ENCODE data around the gene CCDC149. TPM values are rescaled to one million over a fixed set of nuclear protein-coding genes. Genes with fewer than 3 reads are reported as not detected.

Gene CCDC149
- total and polyA plus RNA-seq, 2 of the 4 experiments (the other 2 are of a cell fraction) = 6.7 to 7.0 TPM

- H3K23ac ChIP-seq (ENCODE audit: low read depth, low read length) = no peak overlapping the region
- POLR2A ChIA-PET (ENCODE audit: unreplicated experiment) = no interaction called here
- in situ Hi-C loops (cut with MboI; ENCODE audit: low sequenced_read_pairs) (no loop called here), intact Hi-C loops (cut with micrococcal nuclease) (no loop called here), dilution Hi-C loops (cut with HindIII; ENCODE audit: low sequenced_read_pairs, unreplicated experiment) (no loop called here)
- no peaks in the 10 kb centered on the region for H4K20me1 ChIP-seq (ENCODE audit: insufficient read depth, low read length)
- H2BK15ac ChIP-seq (ENCODE audit: low read depth, low read length) = no peak overlapping the region
- no peak overlapping the region for H2BK5ac ChIP-seq (ENCODE audit: low read depth, low read length, poor library complexity, severe bottlenecking)
- H2AK9ac ChIP-seq (replicated peaks; ENCODE audit: low read depth, low read length, poor library complexity) = no peak overlapping the region
- no peak overlapping the region for H2AFZ ChIP-seq (replicated peaks; ENCODE audit: low read length, poor library complexity)
- no peak overlapping the region for H3K56ac ChIP-seq (ENCODE audit: extremely low read depth, insufficient read depth, low read length)
- no peak overlapping the region for H2AK5ac ChIP-seq (ENCODE audit: low read depth, low read length)
- H2BK120ac ChIP-seq (ENCODE audit: low read depth, low read length) = no peak overlapping the region
- no peak overlapping the region for H4K91ac ChIP-seq (ENCODE audit: insufficient read depth, low read depth, low read length)
- DNase-seq = no peak
- no peaks in the 10 kb centered on the region for H3K79me1 ChIP-seq (ENCODE audit: low read depth in 1 of 2, low read length in 2 of 2)
- no peaks in the 10 kb centered on the region for H3K4me1 ChIP-seq (ENCODE audit: control insufficient read depth, insufficient read depth, low read length)
- no peaks in the 10 kb centered on the region for H3K27me3 ChIP-seq (ENCODE audit: control insufficient read depth, insufficient read depth, low read length)
- TF ChIP-seq SMC3 (IDR thresholded peaks at IDR 0.05; ENCODE audit: low read depth, low read length) = no peak
- no peak for TF ChIP-seq FOS (IDR thresholded peaks at IDR 0.05; ENCODE audit: low read depth, low read length)
- TF ChIP-seq MAZ (IDR thresholded peaks at IDR 0.05; ENCODE audit: borderline replicate concordance, low read depth, low read length) = no peak
- no peak for TF ChIP-seq NFE2L2 (IDR thresholded peaks at IDR 0.05; ENCODE audit: low read depth, low read length)
- no peak for TF ChIP-seq CHD1 (IDR thresholded peaks at IDR 0.05; ENCODE audit: low read depth, low read length)
- TF ChIP-seq RAD21 (IDR thresholded peaks at IDR 0.05; ENCODE audit: low read length) = no peak
- TF ChIP-seq MAFK (IDR thresholded peaks at IDR 0.05; ENCODE audit: low read depth, low read length) = no peak
- TF ChIP-seq CTCF (conservative IDR thresholded peaks at IDR 0.05; ENCODE audit: low read depth, low read length) = no peak
- no peak for TF ChIP-seq BHLHE40 (IDR thresholded peaks at IDR 0.05; ENCODE audit: low read depth, low read length)
- TF ChIP-seq MXI1 (IDR thresholded peaks at IDR 0.05; ENCODE audit: borderline replicate concordance, low read depth, low read length) = no peak
- no peak for TF ChIP-seq ELK1 (IDR thresholded peaks at IDR 0.05; ENCODE audit: borderline replicate concordance, low read depth, low read length)
- no peak for TF ChIP-seq RFX5 (IDR thresholded peaks at IDR 0.05; ENCODE audit: low read depth, low read length)
- TF ChIP-seq RCOR1 (IDR thresholded peaks at IDR 0.05; ENCODE audit: insufficient replicate concordance, low read length) = no peak
- TF ChIP-seq CEBPB (IDR thresholded peaks at IDR 0.05; ENCODE audit: low read depth, low read length) = no peak
- TF ChIP-seq POLR2A (IDR thresholded peaks at IDR 0.05; ENCODE audit: low read depth, low read length) = no peak
- no peak for TF ChIP-seq USF2 (IDR thresholded peaks at IDR 0.05; ENCODE audit: low read depth, low read length)
- 92% methylated on average over 2 of the region's 4 CpGs; no CpG with 5 or more reads in 1 of the 2 experiments for WGBS, 2 experiments (ENCODE audit: extremely low coverage in 2 of 2, insufficient read length in 1 of 2)
- H3K4me3 ChIP-seq (ENCODE audit: insufficient read depth, low read depth, low read length) = no peak overlapping the region
- H3K9me3 ChIP-seq (ENCODE audit: control insufficient read depth, insufficient read depth, low read length) = no peaks in the 10 kb centered on the region; the same call in 1 of the 2 replicates
- H4K8ac ChIP-seq (ENCODE audit: low read depth in 2 of 2, low read length in 2 of 2) = no peak overlapping the region
- no peak overlapping the region for H3K18ac ChIP-seq (ENCODE audit: low read depth, low read length)
- H3K9ac ChIP-seq (ENCODE audit: low read depth, low read length) = no peak overlapping the region
- peaks cover 12% of the 10 kb centered on the region for H3K36me3 ChIP-seq (ENCODE audit: control insufficient read depth, insufficient read depth, low read length)
- H2BK20ac ChIP-seq (ENCODE audit: low read depth, low read length) = no peak overlapping the region
- no peak overlapping the region for H4K5ac ChIP-seq (ENCODE audit: low read depth, low read length)
- no TSS peak for BruUV-seq (replicated peaks)
- no peak overlapping the region for H3K14ac ChIP-seq (replicated peaks; ENCODE audit: low read depth, low read length)
- no peak overlapping the region for H3K4ac ChIP-seq (ENCODE audit: low read depth, low read length)
- H3K9me1 ChIP-seq (ENCODE audit: insufficient read depth, low read length) = 0 out of 2 replicates have a peak, but pooled peaks cover 4% of the 10 kb centered on the region
- ATAC-seq (ENCODE audit: low read depth) = no peak
- H3K27ac ChIP-seq (ENCODE audit: insufficient read depth, low read length) = no peak overlapping the region
- CTCF ChIA-PET = no interaction called here
- no peak overlapping the region for H3K4me2 ChIP-seq (ENCODE audit: low read depth, low read length)
These were observed 77.1 kb downstream of the CCDC149 start for GRCh38 chr4:24835696-24836095.

All from IMR-90 (cell line).